ENCODE results near the gene GRM4. TPM values are rescaled to one million over a fixed set of nuclear protein-coding genes. Genes with fewer than 3 reads are reported as not detected.
A peak's percentile ranks its signal among the peaks of the same experiment; 100 is the strongest.

The GRM4 gene
- total RNA-seq, 1 donor from 2014 or later, result not detected

- DNase-seq (ENCODE audit: low read depth in 2 of 2), result no peak
Observed at GRCh38 chr6:34157851-34158250, 12.0 kb upstream of the GRM4 start.

- DNase-seq (ENCODE audit: low read depth in 2 of 2), result no peak
Observed at GRCh38 chr6:34157236-34157830, 11.4 kb upstream of the GRM4 start.

GRCh38 chr6:34155471-34156300 lies 9.8 kb upstream of the GRM4 start:
- no peak for DNase-seq (ENCODE audit: low read depth in 2 of 2)

DNA sequence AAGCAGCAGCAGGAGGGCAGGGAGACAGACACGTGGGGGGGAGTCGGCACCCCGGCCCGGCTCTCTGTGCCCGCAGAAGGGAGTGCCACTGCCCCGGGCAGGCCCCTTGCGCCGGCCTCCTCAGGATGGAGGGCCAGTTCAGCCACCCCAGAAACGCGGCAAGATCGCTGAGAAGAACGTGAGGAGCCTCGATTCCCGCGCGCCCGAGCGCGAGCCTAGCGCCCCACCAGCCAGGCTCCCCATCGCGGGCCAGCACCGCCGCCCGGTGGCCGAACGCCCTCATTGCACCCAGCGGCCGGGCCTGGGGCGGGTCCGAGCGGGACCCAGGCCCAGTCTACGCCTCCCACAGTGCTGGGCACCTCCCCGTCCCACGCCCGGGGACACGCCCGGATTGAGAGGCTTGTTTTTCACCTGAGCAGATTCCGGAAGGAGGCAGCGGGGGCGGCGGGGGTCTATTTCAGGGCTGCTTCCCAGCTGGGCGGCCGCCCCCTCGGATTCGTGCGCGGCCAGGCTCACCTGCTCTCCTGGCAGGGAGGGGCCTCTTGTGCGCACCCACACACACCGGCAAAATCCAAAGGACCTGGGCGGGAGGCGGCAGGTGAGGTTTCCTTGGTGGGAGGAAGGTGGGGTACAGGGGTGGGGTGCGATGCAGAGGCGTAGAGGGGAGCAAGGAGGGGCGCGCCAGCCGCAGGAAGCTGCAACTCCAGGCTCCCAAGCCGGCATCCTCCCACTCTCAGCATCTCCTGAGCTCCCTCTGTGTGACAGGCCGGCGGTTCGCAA lies 9.0 kb upstream of the GRM4 start:
- DNase-seq (ENCODE audit: low read depth in 2 of 2), result peak; percentile 41 to 42

DNA sequence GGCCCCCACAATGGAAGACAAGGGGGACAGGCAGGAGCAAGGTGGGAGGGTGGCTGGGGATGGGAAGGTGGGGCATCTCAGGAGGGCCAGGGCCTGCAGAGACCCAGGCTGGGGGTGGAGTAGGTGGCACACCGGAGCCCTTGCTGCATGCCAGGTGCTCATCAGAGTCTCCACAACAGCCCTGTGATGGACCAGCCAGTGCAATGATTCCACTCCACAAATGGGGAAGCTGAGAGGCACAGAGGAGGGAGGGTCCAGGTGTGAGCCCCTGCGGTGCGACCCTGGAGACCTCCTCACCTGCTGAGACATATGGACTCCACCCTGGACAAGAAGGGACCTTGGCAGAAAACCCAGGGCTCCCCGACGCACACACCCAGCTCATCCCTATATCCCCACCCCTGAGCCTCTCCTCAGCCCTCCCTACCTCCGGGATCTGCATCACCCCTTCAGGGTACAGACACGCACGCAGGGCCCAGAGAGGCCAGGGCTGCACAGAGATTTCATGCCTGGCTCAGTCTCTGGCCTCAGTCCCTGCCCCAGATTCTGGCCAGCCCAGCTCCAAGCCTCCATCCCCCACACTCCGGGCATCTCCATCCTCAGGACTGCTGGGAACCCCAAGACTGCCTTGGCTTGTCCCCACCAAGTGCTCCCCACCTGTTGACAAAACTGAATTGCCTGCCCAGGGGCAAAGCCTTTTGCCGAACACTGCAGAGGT lies 7.1 kb upstream of the GRM4 start:
- DNase-seq (ENCODE audit: low read depth in 2 of 2), result no peak

DNA sequence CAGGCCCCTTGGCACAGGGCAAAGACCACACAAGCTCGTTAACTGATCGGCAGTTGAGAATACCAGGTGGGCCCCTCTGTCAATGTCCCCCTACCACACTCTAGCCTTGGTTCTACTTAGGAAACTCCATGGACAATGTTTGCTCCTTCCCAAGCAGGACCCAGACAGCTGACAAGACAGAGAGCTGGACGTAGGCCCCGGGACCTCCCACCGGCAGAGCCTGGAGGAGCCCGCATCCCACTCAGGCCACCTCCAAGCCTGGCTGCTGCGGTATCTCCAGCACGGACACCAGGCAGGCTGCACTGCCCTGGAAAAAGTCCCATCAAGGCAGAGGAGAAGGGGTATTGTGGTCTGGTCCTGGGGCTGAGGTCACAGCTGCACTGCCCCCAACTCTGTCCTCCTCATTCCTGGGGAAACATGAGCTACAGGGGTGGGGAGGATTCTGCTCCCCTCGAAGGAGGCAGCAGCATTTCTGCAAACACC lies 6.2 kb upstream of the GRM4 start:
- no peak for DNase-seq (ENCODE audit: low read depth in 2 of 2)

DNA sequence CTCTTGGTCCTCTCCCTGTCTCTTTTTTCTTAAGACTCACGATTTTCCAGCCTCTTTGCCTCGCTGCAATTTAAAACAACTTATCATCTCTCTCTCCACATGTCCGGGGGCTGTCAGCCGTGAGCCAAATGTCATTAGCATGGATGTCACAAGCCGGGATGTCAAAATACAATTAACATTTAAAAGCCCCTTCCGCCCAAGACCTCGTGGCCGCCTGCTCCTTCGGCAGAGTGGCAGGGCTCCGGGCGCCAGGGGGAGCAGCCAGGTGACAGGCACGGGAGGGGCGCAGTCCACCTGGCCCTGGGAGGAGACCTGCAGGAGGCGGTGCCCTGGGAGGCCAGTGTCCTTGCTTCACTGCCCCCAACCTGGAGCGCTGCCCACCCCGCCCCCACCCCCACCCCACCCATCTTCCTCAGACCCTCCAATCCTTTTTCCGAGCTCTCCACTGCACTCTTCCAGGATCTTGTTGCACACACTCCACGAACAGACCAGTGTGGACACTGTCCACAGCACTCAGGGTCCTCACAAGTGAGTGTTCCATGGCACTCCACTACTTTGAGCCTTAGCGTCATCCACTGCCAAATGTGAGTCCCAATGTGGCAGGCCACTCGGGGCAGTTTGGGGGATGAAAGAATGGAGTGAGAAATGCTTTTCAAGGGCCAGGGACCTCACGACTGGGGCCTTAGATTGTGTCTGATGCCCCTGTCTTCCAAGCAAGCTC lies 5.6 kb upstream of the GRM4 start:
- no peak for DNase-seq (ENCODE audit: low read depth in 2 of 2)

- DNase-seq (ENCODE audit: low read depth in 2 of 2), result no peak
Observed at GRCh38 chr6:34150766-34151165, 4.9 kb upstream of the GRM4 start.

GRCh38 chr6:34149831-34150400 lies 4.0 kb upstream of the GRM4 start:
- DNase-seq (ENCODE audit: low read depth in 2 of 2), result no peak

DNA sequence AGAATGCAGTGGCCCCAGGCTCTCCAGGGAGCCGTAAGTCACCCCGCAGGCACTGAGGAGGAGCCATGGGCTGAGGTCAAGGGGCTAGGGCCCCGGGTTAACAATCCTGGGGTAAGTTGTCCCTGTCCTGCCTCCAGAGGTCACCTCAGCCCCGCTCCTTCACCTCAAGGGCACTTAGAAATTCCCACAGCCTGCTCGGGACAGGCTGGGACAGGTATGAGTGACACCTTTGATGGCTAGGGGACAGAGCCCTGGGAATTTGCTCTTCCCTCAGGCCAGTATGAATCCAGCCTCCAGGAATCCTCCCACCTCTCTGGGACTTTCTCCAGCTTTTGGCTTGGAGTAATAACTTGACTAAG lies 3.5 kb upstream of the GRM4 start:
- DNase-seq (ENCODE audit: low read depth in 2 of 2), result no peak

DNA sequence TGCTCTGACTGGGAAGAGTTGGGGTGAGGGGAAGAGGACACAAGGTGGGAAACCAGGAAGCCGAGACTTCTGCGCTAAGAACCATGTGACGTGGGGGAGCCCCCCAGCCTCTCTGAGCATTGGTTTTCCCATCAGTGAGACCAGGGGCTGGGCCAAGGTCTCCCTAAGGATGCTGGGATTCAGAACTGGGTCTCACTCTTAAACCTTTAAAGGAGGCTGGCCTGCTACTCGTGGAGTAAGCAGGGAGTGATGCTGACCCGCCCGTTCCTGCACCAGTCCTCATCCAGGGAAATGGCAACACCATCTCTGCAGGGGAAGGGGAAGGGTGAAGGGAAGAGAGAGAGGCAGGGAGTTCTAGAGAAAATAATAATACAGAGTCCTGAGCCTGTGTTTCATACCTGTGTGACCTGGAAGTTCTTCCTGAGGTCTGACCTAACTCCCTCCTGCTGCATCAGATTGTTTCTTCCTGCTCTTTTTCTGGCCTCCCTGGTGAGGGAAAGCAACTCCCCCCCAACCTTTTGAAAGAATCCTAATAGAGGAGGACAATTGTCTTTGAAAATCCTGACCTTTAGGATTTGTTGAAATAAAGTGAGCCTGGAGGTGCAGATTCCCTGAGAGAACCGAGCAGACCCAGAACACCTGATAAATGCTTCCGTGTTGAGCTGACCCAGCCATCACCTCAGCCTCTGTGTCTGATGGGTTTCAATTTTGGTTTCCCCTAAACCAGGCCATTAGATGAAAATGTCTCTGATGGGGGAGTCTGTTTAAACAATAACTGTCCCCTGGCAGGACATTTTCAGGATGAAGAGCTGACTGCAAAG lies 3.0 kb upstream of the GRM4 start:
- DNase-seq (ENCODE audit: low read depth in 2 of 2), result no peak

DNA sequence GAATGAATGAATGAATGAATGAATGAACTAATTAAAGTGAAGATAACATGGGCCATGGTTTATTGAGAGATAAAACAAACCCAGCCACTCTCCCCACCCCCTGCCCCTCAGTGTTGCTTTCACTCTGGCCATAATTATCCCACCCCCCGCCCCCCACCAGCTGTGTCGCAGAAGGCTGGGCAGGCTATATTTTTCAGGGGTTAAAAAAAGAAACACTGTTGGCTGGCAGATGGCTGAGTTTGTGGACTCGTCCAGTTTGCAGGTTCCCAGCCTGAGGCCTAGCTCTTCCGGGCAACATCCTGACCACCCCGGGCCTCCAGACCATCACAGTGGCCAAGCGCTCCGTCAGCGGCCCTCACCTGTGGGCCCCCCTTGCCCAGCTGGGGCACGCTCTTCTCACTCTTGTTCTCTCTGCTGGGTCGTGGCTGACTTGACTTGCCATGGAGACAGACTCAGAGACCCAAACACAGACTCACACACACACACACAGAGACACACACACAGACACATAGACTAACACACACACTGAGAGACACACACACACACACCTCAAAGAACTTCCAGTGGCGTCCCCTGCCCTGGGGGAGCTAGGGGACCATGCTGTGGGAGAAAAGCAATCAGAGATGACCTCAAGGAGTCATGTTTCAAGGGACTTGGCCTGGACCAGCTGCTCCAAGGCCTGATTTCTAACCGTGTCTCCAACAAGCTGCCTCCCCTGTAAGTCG lies 2.2 kb upstream of the GRM4 start:
- DNase-seq (ENCODE audit: low read depth in 2 of 2), result no peak

- DNase-seq (ENCODE audit: low read depth in 2 of 2), result no peak
Observed at GRCh38 chr6:34146801-34147592, 1.1 kb upstream of the GRM4 start.

GRCh38 chr6:34145161-34146020 lies 496 bp downstream of the GRM4 start:
- peak; percentile 37 to 48 for DNase-seq (ENCODE audit: low read depth in 2 of 2)

DNA sequence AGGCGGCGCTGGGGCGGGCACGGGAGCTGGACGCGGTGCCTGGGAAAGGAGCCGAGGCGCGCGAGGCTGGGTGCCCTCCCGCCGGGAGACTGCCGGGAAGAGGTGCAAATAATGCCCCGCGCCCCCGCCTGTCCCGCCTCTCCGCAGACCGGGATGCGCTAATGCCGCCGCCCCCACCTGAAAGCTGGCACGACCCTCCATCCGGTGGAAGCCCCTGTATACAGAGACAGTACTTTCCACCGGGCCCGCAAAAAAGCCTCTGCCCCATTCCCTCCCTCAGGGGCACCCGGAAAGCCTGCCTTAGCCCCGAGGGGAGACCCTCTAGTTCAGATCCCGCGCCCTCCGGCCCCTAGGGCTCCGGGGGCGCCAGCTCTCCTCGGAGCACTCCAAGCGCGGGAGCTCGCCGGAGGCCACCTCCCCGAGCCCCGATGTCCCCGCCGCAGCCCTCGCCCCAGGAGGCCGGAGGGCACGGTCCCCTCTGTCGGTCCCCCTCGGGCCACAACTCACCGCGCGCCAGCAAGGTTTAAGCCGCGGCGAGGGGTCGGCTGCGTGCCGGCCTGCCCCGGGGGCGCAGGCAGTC lies 1.2 kb downstream of the GRM4 start:
- no peak for DNase-seq (ENCODE audit: low read depth in 2 of 2)

DNA sequence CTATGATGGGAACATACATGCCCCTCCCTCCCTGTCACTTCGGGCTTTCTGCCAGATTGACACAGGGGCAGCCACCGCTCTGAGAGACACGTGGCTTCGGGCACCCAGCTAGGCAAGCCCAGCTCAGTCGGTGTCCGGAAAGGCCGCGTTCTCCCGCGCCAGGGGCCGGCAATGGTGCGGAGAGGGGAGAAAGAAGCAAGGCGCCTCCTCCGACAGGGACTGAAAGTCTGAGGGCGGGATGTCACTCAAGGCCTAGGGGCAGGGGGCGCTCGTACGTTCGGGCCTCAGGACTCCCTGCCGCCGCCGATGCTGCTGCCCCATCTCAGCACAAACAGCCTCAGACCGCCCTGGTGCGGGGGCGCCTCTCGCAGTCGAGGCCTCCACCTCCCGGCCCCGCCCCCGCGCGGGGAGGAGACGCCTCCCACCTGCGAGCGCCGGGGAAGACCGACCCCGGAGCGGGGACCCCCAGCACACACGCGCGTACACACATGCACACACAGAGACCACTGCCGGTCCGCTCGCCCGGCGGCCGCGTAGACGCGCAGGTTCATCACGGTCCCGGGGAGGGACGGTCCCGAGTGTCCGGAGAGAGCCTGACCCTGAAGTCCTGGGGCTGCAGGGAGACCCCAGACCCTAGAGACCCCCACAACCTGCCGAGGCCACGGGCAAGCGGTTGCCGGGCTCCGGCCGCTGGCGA lies 1.9 kb downstream of the GRM4 start:
- peak in 1 of 2 donors; percentile 18 for DNase-seq (ENCODE audit: low read depth in 2 of 2)
